Mesenchymal stem cell (in vitro differentiated cells and primary cell): ENCODE results near the gene FNBP1.

Experiments used
- DNase-seq: peaks from one replicate; pipeline ENCODE4 v3.0.0-alpha.2; 2013
- H2AFZ ChIP-seq: one replicate; pipeline ENCODE4 v1.6.1; 2013; ENCODE audit warnings: low read depth, mild to moderate bottlenecking, control low read depth, inconsistent platforms, low read length, moderate library complexity
- H2AK5ac ChIP-seq: 2 replicates; pipeline ENCODE4 v1.6.1; 2013; ENCODE audit warnings: low read length, moderate library complexity, mild to moderate bottlenecking, inconsistent platforms; ENCODE audit not compliant: severe bottlenecking
- H2BK120ac ChIP-seq: one replicate; pipeline ENCODE4 v1.6.1; 2013; ENCODE audit warnings: low read depth, mild to moderate bottlenecking, inconsistent platforms, low read length, moderate library complexity
- H2BK12ac ChIP-seq, 2 experiments: one replicate each; pipeline ENCODE4 v1.6.1; 2013; ENCODE audit warnings: inconsistent platforms in 2 of 2, low read length in 2 of 2, mild to moderate bottlenecking in 2 of 2, moderate library complexity in 2 of 2, control low read depth in 1 of 2
- H2BK15ac ChIP-seq: one replicate; pipeline ENCODE4 v1.6.1; 2013; ENCODE audit warnings: mild to moderate bottlenecking, low read depth, inconsistent platforms; ENCODE audit not compliant: poor library complexity, severe bottlenecking
- H2BK5ac ChIP-seq: 2 replicates; pipeline ENCODE4 v1.6.1; 2013; ENCODE audit warnings: low read depth, mild to moderate bottlenecking, low read length, control low read depth, inconsistent platforms; ENCODE audit not compliant: poor library complexity, severe bottlenecking
- H3K14ac ChIP-seq, 2 experiments: one replicate each; pipeline ENCODE4 v1.6.1; 2013; ENCODE audit warnings: inconsistent platforms in 2 of 2, low read length in 2 of 2, control low read depth in 1 of 2, mild to moderate bottlenecking in 1 of 2, moderate library complexity in 1 of 2
- H3K18ac ChIP-seq, 2 experiments: one replicate each; pipeline ENCODE4 v1.6.1; 2013; ENCODE audit warnings: inconsistent platforms in 2 of 2, low read length in 2 of 2, control low read depth in 1 of 2, low read depth in 1 of 2, mild to moderate bottlenecking in 1 of 2
- H3K23ac ChIP-seq, 2 experiments: one replicate each; pipeline ENCODE4 v1.6.1; 2013; ENCODE audit warnings: inconsistent platforms in 2 of 2, low read length in 2 of 2, mild to moderate bottlenecking in 2 of 2, moderate library complexity in 2 of 2, control low read depth in 1 of 2
- H3K27ac ChIP-seq: 2 replicates; pipeline ENCODE4 v1.5.1; 2013; ENCODE audit warnings: mild to moderate bottlenecking, moderate library complexity, low read length, control low read depth, inconsistent platforms; ENCODE audit not compliant: poor library complexity, severe bottlenecking
- H3K27me3 ChIP-seq, 2 experiments: 2 replicates each; pipeline versions ENCODE4 v1.6.1 to v1.7.0; 2013; ENCODE audit warnings: low read length in 2 of 2, mild to moderate bottlenecking in 2 of 2, moderate library complexity in 2 of 2, control low read depth in 1 of 2, inconsistent platforms in 1 of 2; ENCODE audit not compliant: control insufficient read depth in 1 of 2, insufficient read depth in 1 of 2
- H3K36me3 ChIP-seq, 2 experiments: 2 replicates each; pipeline versions ENCODE4 v1.6.1 to v1.7.0; 2013; ENCODE audit warnings: low read length in 2 of 2, control low read depth in 1 of 2, inconsistent platforms in 1 of 2, low read depth in 1 of 2, mild to moderate bottlenecking in 1 of 2; ENCODE audit not compliant: insufficient read depth in 2 of 2, control insufficient read depth in 1 of 2
- H3K4ac ChIP-seq, 2 experiments: one replicate each; pipeline ENCODE4 v1.6.1; 2013; ENCODE audit warnings: inconsistent platforms in 2 of 2, low read length in 2 of 2, mild to moderate bottlenecking in 2 of 2, moderate library complexity in 2 of 2, control low read depth in 1 of 2, low read depth in 1 of 2
- H3K4me1 ChIP-seq: 2 replicates; pipeline ENCODE4 v1.6.1; 2013; ENCODE audit warnings: low read depth, low read length, control low read depth; ENCODE audit not compliant: control insufficient read depth, insufficient read depth
- H3K4me2 ChIP-seq: 2 replicates; pipeline ENCODE4 v1.6.1; 2013; ENCODE audit warnings: low read length, mild to moderate bottlenecking, inconsistent platforms; ENCODE audit not compliant: poor library complexity, severe bottlenecking
- H3K4me3 ChIP-seq, 2 experiments: 2 replicates each; pipeline versions ENCODE4 v1.5.1 to v1.7.0; 2013; ENCODE audit warnings: low read length in 2 of 2, mild to moderate bottlenecking in 2 of 2, control low read depth in 1 of 2, low read depth in 1 of 2; ENCODE audit not compliant: insufficient read depth in 1 of 2
- H3K79me1 ChIP-seq: replicated peaks from 2 replicates; pipeline ENCODE4 v1.6.1; 2013; ENCODE audit warnings: mild to moderate bottlenecking, control low read depth, low read length, inconsistent platforms; ENCODE audit not compliant: poor library complexity, severe bottlenecking
- H3K9ac ChIP-seq: 2 replicates; pipeline ENCODE4 v1.7.0; 2013; ENCODE audit warnings: mild to moderate bottlenecking, low read length, moderate library complexity
- H3K9me3 ChIP-seq: 2 replicates; pipeline ENCODE4 v1.7.0; 2013; ENCODE audit warnings: mild to moderate bottlenecking, low read length; ENCODE audit not compliant: control insufficient read depth
- H4K8ac ChIP-seq: one replicate; pipeline ENCODE4 v1.6.1; 2013; ENCODE audit warnings: inconsistent platforms, mild to moderate bottlenecking, low read length, moderate library complexity
- H4K91ac ChIP-seq: one replicate; pipeline ENCODE4 v1.6.1; 2013; ENCODE audit warnings: mild to moderate bottlenecking, low read length, inconsistent platforms
- WGBS: methylation state at CpG from one replicate; pipeline ENCODE4 v1.1.7; 2013; ENCODE audit warnings: mixed read lengths; 5-methylcytosine and 5-hydroxymethylcytosine counted together

Gene FNBP1

DNA sequence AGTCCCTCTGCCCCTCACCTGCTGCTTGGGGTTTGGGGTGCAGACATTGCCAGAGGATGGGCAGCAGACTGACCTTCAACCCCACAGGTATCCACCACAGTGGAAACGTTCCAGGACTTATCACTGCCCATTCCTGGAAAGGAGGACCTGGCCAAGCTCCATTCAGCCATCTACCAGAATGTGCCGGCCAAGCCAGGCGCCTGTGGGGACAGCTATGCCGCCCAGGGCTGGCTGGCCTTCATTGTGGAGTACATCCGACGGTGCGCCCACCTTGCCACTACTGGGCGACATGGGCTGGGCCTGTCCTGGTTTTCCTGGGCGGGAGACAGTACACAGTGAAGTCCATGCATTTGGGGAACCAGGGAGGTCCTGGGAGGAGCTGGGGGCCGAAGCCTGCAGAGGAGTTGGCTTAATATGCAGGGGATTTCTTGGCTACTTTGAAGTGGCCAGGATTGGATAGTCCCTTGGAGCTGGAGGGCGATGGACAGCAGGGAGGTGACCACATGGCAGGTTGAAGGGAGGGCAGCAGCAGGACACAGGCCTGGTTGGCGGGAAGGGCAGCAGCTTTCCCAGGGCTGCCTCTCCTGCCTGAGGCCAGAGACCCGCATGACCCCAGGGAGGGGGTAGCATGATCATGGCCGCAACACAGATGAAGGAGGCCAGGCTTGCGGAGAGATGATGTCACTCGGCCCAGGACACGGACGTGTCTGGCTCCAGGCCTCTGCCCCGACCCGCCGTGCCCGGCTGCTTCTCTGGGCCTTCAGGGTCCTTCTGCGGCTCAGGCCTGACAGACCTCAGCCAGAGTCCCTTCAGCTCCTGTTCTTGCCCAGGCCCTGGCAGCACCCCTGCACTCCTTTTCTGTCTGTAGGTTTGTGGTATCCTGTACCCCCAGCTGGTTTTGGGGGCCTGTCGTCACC lies 173.1 kb downstream of the FNBP1 start:
- 95% methylated on average over 24 of the region's 24 CpGs for WGBS
- no peak overlapping the region for H2AK5ac ChIP-seq
- no peak overlapping the region for H3K4ac ChIP-seq
- DNase-seq: no peak
- H4K91ac ChIP-seq: peak overlapping the region; percentile 27
- H3K4me2 ChIP-seq: no peak overlapping the region
- H2BK120ac ChIP-seq: no peak overlapping the region
- H3K23ac ChIP-seq: no peak overlapping the region
- H2BK12ac ChIP-seq: no peak overlapping the region
- no peak overlapping the region for H3K14ac ChIP-seq
- H2AFZ ChIP-seq: no peak overlapping the region
- no peak overlapping the region for H3K9ac ChIP-seq
- no peak overlapping the region for H3K4me3 ChIP-seq
- no peak overlapping the region for H4K8ac ChIP-seq
- H3K4me1 ChIP-seq: peaks cover 8% of the 10 kb centered on the region
- H3K36me3 ChIP-seq: peaks cover 45 to 71% of the 10 kb centered on the region in 2 experiments
- H3K79me1 ChIP-seq: no peaks in the 10 kb centered on the region
- H3K18ac ChIP-seq: no peak overlapping the region
- no peaks in the 10 kb centered on the region for H3K9me3 ChIP-seq
- no peak overlapping the region for H3K27ac ChIP-seq
- no peak overlapping the region for H2BK15ac ChIP-seq
- H2BK5ac ChIP-seq: no peak overlapping the region
- no peaks in the 10 kb centered on the region for H3K27me3 ChIP-seq

DNA sequence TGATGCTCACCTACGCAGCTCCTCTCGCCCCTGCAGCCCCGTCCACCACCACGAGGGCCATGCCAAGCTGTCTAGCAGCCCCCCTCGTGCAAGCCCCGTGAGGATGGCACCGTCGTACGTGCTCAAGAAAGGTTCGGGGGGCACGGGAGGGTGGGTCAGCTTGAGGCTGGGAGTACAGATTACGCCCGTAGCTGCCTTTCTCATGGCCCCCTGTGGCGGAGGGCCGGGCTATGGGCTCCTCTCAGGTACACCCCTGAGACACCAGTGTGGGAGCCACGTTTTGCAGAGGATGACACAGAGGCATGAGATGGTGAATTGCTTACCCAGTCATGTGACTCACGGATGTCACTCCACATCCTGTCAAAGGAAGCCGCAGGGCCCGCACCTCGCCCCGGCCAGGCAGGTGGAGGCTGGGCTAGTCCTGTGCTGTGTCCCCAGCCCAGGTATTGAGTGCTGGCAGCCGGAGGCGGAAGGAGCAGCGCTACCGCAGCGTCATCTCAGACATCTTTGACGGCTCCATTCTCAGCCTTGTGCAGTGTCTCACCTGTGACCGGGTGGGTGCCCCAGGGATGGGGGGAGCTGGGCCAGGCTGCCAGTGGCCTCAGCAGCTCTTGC lies 174.0 kb downstream of the FNBP1 start:
- Histone ChIP-seq H3K27ac (no peak overlapping the region), H3K4ac (no peak overlapping the region), H2BK12ac (no peak overlapping the region), H3K36me3 (peaks cover 39 to 63% of the 10 kb centered on the region in 2 experiments), H2BK5ac (no peak overlapping the region), H3K9me3 (no peaks in the 10 kb centered on the region), H3K9ac (no peak overlapping the region), H3K79me1 (no peaks in the 10 kb centered on the region), H3K4me2 (no peak overlapping the region), H3K23ac (no peak overlapping the region), H3K27me3 (no peaks in the 10 kb centered on the region), H4K8ac (no peak overlapping the region), H2BK15ac (no peak overlapping the region), H4K91ac (no peak overlapping the region), H3K14ac (no peak overlapping the region), H2AK5ac (no peak overlapping the region), H3K18ac (no peak overlapping the region), H3K4me3 (no peak overlapping the region), H3K4me1 (peaks cover 8% of the 10 kb centered on the region), H2AFZ (no peak overlapping the region), H2BK120ac (no peak overlapping the region)
- 94% methylated on average over 28 of the region's 28 CpGs for WGBS
- no peak for DNase-seq

DNA sequence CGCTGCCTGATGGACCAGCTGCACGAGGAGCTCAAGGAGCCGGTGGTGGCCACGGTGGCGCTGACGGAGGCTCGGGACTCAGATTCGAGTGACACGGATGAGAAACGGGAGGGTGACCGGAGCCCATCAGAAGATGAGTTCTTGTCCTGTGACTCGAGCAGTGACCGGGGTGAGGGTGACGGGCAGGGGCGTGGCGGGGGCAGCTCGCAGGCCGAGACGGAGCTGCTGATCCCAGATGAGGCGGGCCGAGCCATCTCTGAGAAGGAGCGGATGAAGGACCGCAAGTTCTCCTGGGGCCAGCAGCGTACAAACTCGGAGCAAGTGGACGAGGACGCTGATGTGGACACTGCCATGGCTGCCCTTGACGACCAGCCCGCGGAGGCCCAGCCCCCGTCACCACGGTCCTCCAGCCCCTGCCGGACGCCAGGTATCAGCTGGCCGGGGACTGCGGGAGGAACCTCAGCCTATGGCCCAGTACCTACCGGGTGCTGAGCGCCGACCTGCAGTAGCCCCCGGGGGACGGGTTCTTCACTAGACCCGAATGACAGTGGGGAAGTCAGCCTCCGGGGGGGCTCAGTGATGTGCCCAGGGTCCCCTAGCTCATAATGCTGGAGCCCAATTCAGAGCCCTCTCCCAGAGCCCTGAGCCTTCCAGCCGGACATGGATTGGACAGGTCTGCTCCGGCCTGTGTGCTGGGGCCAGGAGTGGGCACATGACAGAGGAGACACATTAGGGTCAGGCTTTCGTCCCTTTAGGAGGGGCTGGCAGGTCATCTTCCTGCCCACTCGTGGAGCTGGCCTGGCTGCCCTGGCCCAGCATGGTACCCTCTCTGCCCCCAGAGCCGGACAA lies 174.7 kb downstream of the FNBP1 start:
- H3K4ac ChIP-seq: no peak overlapping the region
- H3K9ac ChIP-seq: no peak overlapping the region
- WGBS: 90% methylated on average over 48 of the region's 48 CpGs
- no peak overlapping the region for H3K14ac ChIP-seq
- H2AFZ ChIP-seq: no peak overlapping the region
- peaks cover 36 to 56% of the 10 kb centered on the region in 2 experiments for H3K36me3 ChIP-seq
- H3K18ac ChIP-seq: no peak overlapping the region
- no peak for DNase-seq
- H3K27ac ChIP-seq: no peak overlapping the region
- no peaks in the 10 kb centered on the region for H3K9me3 ChIP-seq
- H2BK5ac ChIP-seq: no peak overlapping the region
- H2BK12ac ChIP-seq: no peak overlapping the region
- no peaks in the 10 kb centered on the region for H3K79me1 ChIP-seq
- no peak overlapping the region for H4K91ac ChIP-seq
- no peak overlapping the region for H3K4me2 ChIP-seq
- H2BK120ac ChIP-seq: no peak overlapping the region
- H3K23ac ChIP-seq: no peak overlapping the region
- H4K8ac ChIP-seq: no peak overlapping the region
- H3K4me3 ChIP-seq: no peak overlapping the region
- peaks cover 10% of the 10 kb centered on the region for H3K4me1 ChIP-seq
- H2BK15ac ChIP-seq: no peak overlapping the region
- no peak overlapping the region for H2AK5ac ChIP-seq
- H3K27me3 ChIP-seq: no peaks in the 10 kb centered on the region
